HG03520 (cell line): Measurements from ENCODE around the gene VPS8.

Experiments
- ATAC-seq: cut with Tn5 transposase; IDR thresholded peaks from one replicate; pipeline ENCODE4 v1.9.1; 2021; ENCODE audit warnings: mild to moderate bottlenecking, moderate library complexity; ENCODE audit not compliant: unreplicated experiment

VPS8 gene

GRCh38 chr3:185042312-185043050 lies 230.5 kb downstream of the VPS8 start:
- ATAC-seq, result no peak

- no peak for ATAC-seq
Measured at GRCh38 chr3:185046164-185046515, 234.2 kb downstream of the VPS8 start.

- ATAC-seq, result no peak
Measured at GRCh38 chr3:185046603-185047002, 234.6 kb downstream of the VPS8 start.

- no peak for ATAC-seq
Measured at GRCh38 chr3:185049710-185050109, 237.7 kb downstream of the VPS8 start.

- ATAC-seq, result no peak
Measured at GRCh38 chr3:185051801-185052200, 239.8 kb downstream of the VPS8 start.

GRCh38 chr3:185052631-185053030 lies 240.7 kb downstream of the VPS8 start:
- ATAC-seq, result no peak

GRCh38 chr3:185056908-185057307 lies 244.9 kb downstream of the VPS8 start:
- no peak for ATAC-seq

- ATAC-seq, result no peak
Measured at GRCh38 chr3:185057829-185058228, 245.9 kb downstream of the VPS8 start.

- no peak for ATAC-seq
Measured at GRCh38 chr3:185058796-185059195, 246.8 kb downstream of the VPS8 start.

GRCh38 chr3:185059766-185060165 lies 247.8 kb downstream of the VPS8 start:
- ATAC-seq, result no peak

- no peak for ATAC-seq
Measured at GRCh38 chr3:185060655-185061054, 248.7 kb downstream of the VPS8 start.

GRCh38 chr3:185062191-185062590 lies 250.2 kb downstream of the VPS8 start:
- no peak for ATAC-seq

GRCh38 chr3:185063431-185063830 lies 251.5 kb downstream of the VPS8 start:
- no peak for ATAC-seq

GRCh38 chr3:185065059-185065458 lies 253.1 kb downstream of the VPS8 start:
- no peak for ATAC-seq

- ATAC-seq, result no peak
Measured at GRCh38 chr3:185066251-185066650, 254.3 kb downstream of the VPS8 start.

- no peak for ATAC-seq
Measured at GRCh38 chr3:185067173-185067572, 255.2 kb downstream of the VPS8 start.

GRCh38 chr3:185069037-185070030 lies 257.4 kb downstream of the VPS8 start:
- ATAC-seq, result no peak

GRCh38 chr3:185070491-185071286 lies 258.7 kb downstream of the VPS8 start:
- no peak for ATAC-seq

GRCh38 chr3:185071287-185071800 lies 259.4 kb downstream of the VPS8 start:
- ATAC-seq, result no peak

- ATAC-seq, result no peak
Measured at GRCh38 chr3:185075547-185075946, 263.6 kb downstream of the VPS8 start.

- no peak for ATAC-seq
Measured at GRCh38 chr3:185076219-185076618, 264.3 kb downstream of the VPS8 start.
